Endodermal cell (in vitro differentiated cells): ENCODE measurements around the gene FAM20A. TPM values are rescaled to one million over a fixed set of nuclear protein-coding genes. Genes with fewer than 3 reads are reported as not detected.

ENCODE experiments used
- DNase-seq: peaks from one replicate; pipeline ENCODE4 v3.0.0-alpha.2; 2017
- H3K27ac ChIP-seq: 2 replicates; pipeline ENCODE4 v1.5.1; 2013; ENCODE audit warnings: mild to moderate bottlenecking, low read depth, low read length, moderate library complexity
- H3K27me3 ChIP-seq: 2 replicates; pipeline ENCODE4 v1.6.1; 2013; ENCODE audit warnings: mild to moderate bottlenecking, low read length, moderate library complexity; ENCODE audit not compliant: insufficient read depth, control insufficient read depth, poor library complexity, severe bottlenecking
- H3K36me3 ChIP-seq: 2 replicates; pipeline ENCODE4 v1.7.0; 2013; ENCODE audit warnings: mild to moderate bottlenecking, low read length, moderate library complexity; ENCODE audit not compliant: control insufficient read depth, insufficient read depth
- H3K4me1 ChIP-seq: one replicate; pipeline ENCODE4 v1.7.0; 2013; ENCODE audit warnings: low read length; ENCODE audit not compliant: control insufficient read depth, insufficient read depth
- H3K4me3 ChIP-seq: 2 replicates; pipeline ENCODE4 v1.5.1; 2013; ENCODE audit warnings: mild to moderate bottlenecking, low read length, moderate library complexity
- H3K9ac ChIP-seq: 2 replicates; pipeline ENCODE4 v1.6.1; 2013; ENCODE audit warnings: mild to moderate bottlenecking, low read length, moderate library complexity; ENCODE audit not compliant: poor library complexity, severe bottlenecking; ENCODE audit errors: extremely low read depth
- H3K9me3 ChIP-seq: 2 replicates; pipeline ENCODE4 v1.6.1; 2013; ENCODE audit warnings: mild to moderate bottlenecking, low read length, moderate library complexity; ENCODE audit not compliant: control insufficient read depth
- H3K27ac Mint-ChIP-seq: 2 replicates; pipeline ENCODE4 v1.8.0; 2020; ENCODE audit warnings: mixed read lengths
- H3K27me3 Mint-ChIP-seq: 2 replicates; pipeline ENCODE4 v1.8.0; 2021; ENCODE audit warnings: mild to moderate bottlenecking, mixed read lengths; ENCODE audit not compliant: insufficient read depth
- H3K36me3 Mint-ChIP-seq: 2 replicates; pipeline ENCODE4 v1.8.0; 2020; ENCODE audit warnings: low read depth, mixed read lengths
- H3K4me1 Mint-ChIP-seq: 2 replicates; pipeline ENCODE4 v1.8.0; 2020; ENCODE audit warnings: mixed read lengths
- H3K4me3 Mint-ChIP-seq: 2 replicates; pipeline ENCODE4 v1.8.0; 2020; ENCODE audit warnings: mild to moderate bottlenecking, moderate library complexity, mixed read lengths
- H3K9me3 Mint-ChIP-seq: 2 replicates; pipeline ENCODE4 v1.8.0; 2020; ENCODE audit warnings: mild to moderate bottlenecking, mixed read lengths
- WGBS, 2 experiments: methylation state at CpG; one replicate each; pipeline versions ENCODE4 v1.1.5 to v1.1.7; 2013; ENCODE audit warnings: missing lambda C conversion rate in 2 of 2, mixed read lengths in 1 of 2; ENCODE audit not compliant: insufficient coverage in 1 of 2, insufficient read length in 1 of 2; 5-methylcytosine and 5-hydroxymethylcytosine counted together
- total RNA-seq, 2 donors: library from RNA; stranded (reverse); fragmentation: NEBNext Ultra II Directional in 1 of 2; extraction: Animal tissue kit (Norgen Biotek cat#: 25700) in 1 of 2; gene quantifications; 2 replicates in 1 of 2; 3 replicates in 1 of 2; pipeline ENCODE4 v1.2.1, GENCODE V29; 2021
- TF ChIP-seq, protein P1 (sequence below): fragments of 200-600 bp; sonication (generic); conservative IDR thresholded peaks from 2 replicates; pipeline ENCODE4 v1.5.0; 2021; ENCODE audit warnings: antibody characterized with exemption, mild to moderate bottlenecking

Gene FAM20A
- total RNA-seq, 2 donors from 2014 or later, result 58.7 to 74.3 TPM

GRCh38 chr17:68606451-68607307 lies 5.5 kb upstream of the FAM20A start:
- TF ChIP-seq, protein P1, sequence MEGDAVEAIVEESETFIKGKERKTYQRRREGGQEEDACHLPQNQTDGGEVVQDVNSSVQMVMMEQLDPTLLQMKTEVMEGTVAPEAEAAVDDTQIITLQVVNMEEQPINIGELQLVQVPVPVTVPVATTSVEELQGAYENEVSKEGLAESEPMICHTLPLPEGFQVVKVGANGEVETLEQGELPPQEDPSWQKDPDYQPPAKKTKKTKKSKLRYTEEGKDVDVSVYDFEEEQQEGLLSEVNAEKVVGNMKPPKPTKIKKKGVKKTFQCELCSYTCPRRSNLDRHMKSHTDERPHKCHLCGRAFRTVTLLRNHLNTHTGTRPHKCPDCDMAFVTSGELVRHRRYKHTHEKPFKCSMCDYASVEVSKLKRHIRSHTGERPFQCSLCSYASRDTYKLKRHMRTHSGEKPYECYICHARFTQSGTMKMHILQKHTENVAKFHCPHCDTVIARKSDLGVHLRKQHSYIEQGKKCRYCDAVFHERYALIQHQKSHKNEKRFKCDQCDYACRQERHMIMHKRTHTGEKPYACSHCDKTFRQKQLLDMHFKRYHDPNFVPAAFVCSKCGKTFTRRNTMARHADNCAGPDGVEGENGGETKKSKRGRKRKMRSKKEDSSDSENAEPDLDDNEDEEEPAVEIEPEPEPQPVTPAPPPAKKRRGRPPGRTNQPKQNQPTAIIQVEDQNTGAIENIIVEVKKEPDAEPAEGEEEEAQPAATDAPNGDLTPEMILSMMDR, result no peak
- Mint-ChIP-seq H3K4me1 (peaks cover 12% of the 10 kb centered on the region), H3K27ac (no peak overlapping the region), H3K27me3 (peaks cover 19% of the 10 kb centered on the region), H3K4me3 (no peak overlapping the region), H3K9me3 (peaks cover 35% of the 10 kb centered on the region), H3K36me3 (peaks cover 13% of the 10 kb centered on the region)
- DNase-seq, result no peak
- WGBS, 2 experiments, result 100% methylated on average over 2 of the region's 2 CpGs
- Histone ChIP-seq H3K9me3 (peaks cover 59% of the 10 kb centered on the region), H3K4me3 (peak overlapping the region; percentile 31), H3K36me3 (no peaks in the 10 kb centered on the region), H3K4me1 (no peaks in the 10 kb centered on the region), H3K9ac (no peak overlapping the region), H3K27me3 (peaks cover 4% of the 10 kb centered on the region), H3K27ac (no peak overlapping the region)

DNA sequence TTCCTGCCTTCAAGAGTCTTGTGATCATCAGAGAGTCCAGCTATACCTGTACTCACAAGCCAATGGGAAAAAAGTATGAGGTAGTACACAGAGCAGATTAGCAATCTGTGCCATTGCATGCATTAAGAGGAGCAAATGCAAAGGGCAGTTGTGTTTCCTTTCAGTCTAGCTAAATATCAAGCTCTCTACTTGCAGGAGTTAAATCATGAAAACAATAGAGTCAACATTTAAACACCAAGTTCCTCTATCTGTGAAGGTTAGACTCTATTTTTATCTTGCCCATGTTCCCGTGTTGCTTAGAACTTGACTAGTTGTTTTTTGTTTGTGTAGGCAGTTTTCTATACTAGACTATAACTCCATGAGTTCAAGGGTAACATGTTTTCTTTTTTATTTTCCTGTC lies 4.7 kb upstream of the FAM20A start:
- Histone ChIP-seq H3K27ac (no peak overlapping the region), H3K4me3 (peak overlapping the region; percentile 23), H3K36me3 (no peaks in the 10 kb centered on the region), H3K4me1 (no peaks in the 10 kb centered on the region), H3K27me3 (peaks cover 5% of the 10 kb centered on the region), H3K9ac (no peak overlapping the region), H3K9me3 (peaks cover 56% of the 10 kb centered on the region)
- peaks cover 23% of the 10 kb centered on the region for H3K27me3 Mint-ChIP-seq
- TF ChIP-seq, protein P1, result no peak
- no peak for DNase-seq
- peaks cover 13% of the 10 kb centered on the region for H3K36me3 Mint-ChIP-seq
- peaks cover 12% of the 10 kb centered on the region for H3K4me1 Mint-ChIP-seq
- peaks cover 33% of the 10 kb centered on the region for H3K9me3 Mint-ChIP-seq
- WGBS, 2 experiments, result no CpG with 5 or more reads among the region's 1 CpG
- no peak overlapping the region for H3K4me3 Mint-ChIP-seq
- H3K27ac Mint-ChIP-seq, result no peak overlapping the region

DNA sequence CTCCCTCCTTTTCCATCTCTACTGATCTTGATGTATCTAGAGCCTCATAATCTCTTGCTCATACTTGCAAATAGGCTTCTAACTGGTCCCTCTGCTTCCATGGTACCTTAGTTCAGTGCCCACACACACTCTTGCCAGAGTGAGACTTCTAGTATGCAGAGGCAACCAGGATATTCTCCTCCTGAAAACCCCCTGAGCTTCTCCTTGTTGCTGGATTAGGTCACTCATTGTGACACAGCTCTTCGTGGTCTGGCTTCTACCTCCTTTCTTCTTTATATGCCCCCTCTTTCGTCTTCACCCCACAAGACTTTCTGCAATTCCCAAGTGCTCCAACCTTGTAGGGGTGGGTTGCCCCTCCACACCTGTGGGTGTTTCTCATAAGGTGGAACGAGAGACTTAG lies 2.5 kb upstream of the FAM20A start:
- Histone ChIP-seq H3K27me3 (peaks cover 5% of the 10 kb centered on the region), H3K9ac (no peak overlapping the region), H3K9me3 (peaks cover 34% of the 10 kb centered on the region), H3K4me3 (no peak overlapping the region), H3K36me3 (peaks cover 4% of the 10 kb centered on the region), H3K27ac (no peak overlapping the region), H3K4me1 (no peaks in the 10 kb centered on the region)
- Mint-ChIP-seq H3K36me3 (peaks cover 7% of the 10 kb centered on the region), H3K27ac (no peak overlapping the region), H3K27me3 (peaks cover 30% of the 10 kb centered on the region), H3K9me3 (peaks cover 11% of the 10 kb centered on the region), H3K4me1 (peaks cover 22% of the 10 kb centered on the region), H3K4me3 (no peak overlapping the region)
- WGBS, 2 experiments, result 74% methylated on average over 3 of the region's 3 CpGs; no CpG with 5 or more reads in 1 of the 2 experiments
- TF ChIP-seq, protein P1, result no peak
- DNase-seq, result no peak
